GM12891 (cell line): ENCODE results near the gene RGS3.

Source experiments
- PAX5 ChIP-seq: IDR thresholded peaks from 2 replicates; pipeline ENCODE4 v1.6.1; 2011; ENCODE audit warnings: low read length, moderate library complexity, mild to moderate bottlenecking; ENCODE audit not compliant: insufficient read depth, severe bottlenecking
- POLR2A ChIP-seq: IDR thresholded peaks from 2 replicates; pipeline ENCODE4 v1.6.1; 2011; ENCODE audit warnings: low read depth, low read length, control low read depth
- POLR2AphosphoS5 ChIP-seq: IDR thresholded peaks from 2 replicates; pipeline ENCODE4 v1.6.1; 2011; ENCODE audit warnings: low read depth, low read length, control low read depth
- SPI1 ChIP-seq: IDR thresholded peaks from 2 replicates; pipeline ENCODE4 v1.6.1; 2011; ENCODE audit warnings: low read depth, low read length, control low read depth
- TAF1 ChIP-seq: IDR thresholded peaks from 2 replicates; pipeline ENCODE4 v1.6.1; 2011; ENCODE audit warnings: low read depth, low read length, control low read depth

- no peak for TF ChIP-seq POLR2AphosphoS5
- TF ChIP-seq POLR2A, result no peak
- no peak for TF ChIP-seq TAF1
- no peak for TF ChIP-seq PAX5
- no peak for TF ChIP-seq SPI1
Measured at GRCh38 chr9:113573959-113574352, 110.4 kb downstream of the RGS3 start.
